OCI-LY7 (cell line): ENCODE measurements around the gene TNFAIP8L3.

Source experiments
- CTCF ChIP-seq: fragments of 200-600 bp; sonication (generic); conservative IDR thresholded peaks from 2 replicates; pipeline ENCODE4 v1.5.1; 2014; ENCODE audit warnings: mild to moderate bottlenecking, antibody characterized with exemption, low read length, moderate library complexity, mixed read lengths
- EZH2phosphoT487 ChIP-seq: fragments of 200-600 bp; sonication (generic); IDR thresholded peaks from 2 replicates; pipeline ENCODE4 v1.6.1; 2018; ENCODE audit warnings: low read depth, borderline replicate concordance, mild to moderate bottlenecking, mixed run types, antibody characterized with exemption, low read length, moderate library complexity, mixed read lengths

- TF ChIP-seq CTCF (no peak), EZH2phosphoT487 (no peak)
Measured at GRCh38 chr15:51111061-51111460, 16.4 kb upstream of the TNFAIP8L3 start.
